Keratinocyte (primary cell): ENCODE data around the gene TRIM3. TPM values are rescaled to one million over a fixed set of nuclear protein-coding genes. Genes with fewer than 3 reads are reported as not detected.

Experiments
- DNase-seq: peaks from one replicate; pipeline ENCODE4 v3.0.0-alpha.2; 2011; ENCODE audit warnings: low read depth, missing footprints, low spot score
- FAIRE-seq: peaks from 2 replicates; lab custom pipeline; 2011; peaks lifted over from hg19 to GRCh38; lab: Jason Lieb, UNC
- H2AFZ ChIP-seq: 2 replicates; pipeline ENCODE4 v1.6.0; 2012; ENCODE audit warnings: low read length, control low read depth, inconsistent platforms; ENCODE audit not compliant: control insufficient read depth
- H3K27ac ChIP-seq: 2 replicates; pipeline ENCODE4 v1.5.1; 2011; ENCODE audit warnings: low read length; ENCODE audit not compliant: control insufficient read depth, insufficient read depth
- H3K27me3 ChIP-seq: 3 replicates; pipeline ENCODE4 v1.6.0; 2011; ENCODE audit warnings: low read length; ENCODE audit not compliant: control insufficient read depth, insufficient read depth; ENCODE audit errors: extremely low read depth
- H3K36me3 ChIP-seq, 2 experiments: 2 replicates in 1 of 2; 3 replicates in 1 of 2; pipeline ENCODE4 v1.5.1; 2011; ENCODE audit warnings: low read length in 2 of 2, mild to moderate bottlenecking in 1 of 2; ENCODE audit not compliant: control insufficient read depth in 2 of 2, insufficient read depth in 2 of 2; ENCODE audit errors: extremely low read depth in 1 of 2
- H3K4me1 ChIP-seq: 3 replicates; pipeline ENCODE4 v1.5.1; 2011; ENCODE audit warnings: low read length; ENCODE audit not compliant: control insufficient read depth, insufficient read depth; ENCODE audit errors: extremely low read depth
- H3K4me2 ChIP-seq: 3 replicates; pipeline ENCODE4 v1.6.0; 2011; ENCODE audit warnings: low read depth, low read length; ENCODE audit not compliant: control insufficient read depth, insufficient read depth; ENCODE audit errors: extremely low read depth
- H3K4me3 ChIP-seq, 3 experiments: fragments of 200-600 bp in 1 of 3; sonication (generic) in 1 of 3; 2 replicates in 2 of 3; 3 replicates in 1 of 3; pipeline ENCODE4 v1.5.1; 2011 to 2016; ENCODE audit warnings: low read length in 3 of 3, mild to moderate bottlenecking in 3 of 3, control low read depth in 2 of 3, inconsistent platforms in 1 of 3, low read depth in 1 of 3, mixed read lengths in 1 of 3, mixed run types in 1 of 3, moderate library complexity in 1 of 3; ENCODE audit not compliant: control insufficient read depth in 2 of 3, insufficient read depth in 2 of 3; ENCODE audit errors: extremely low read depth in 1 of 3
- H3K79me2 ChIP-seq: 2 replicates; pipeline ENCODE4 v1.6.0; 2012; ENCODE audit warnings: low read length; ENCODE audit not compliant: control insufficient read depth, insufficient read depth
- H3K9ac ChIP-seq: 3 replicates; pipeline ENCODE4 v1.6.0; 2011; ENCODE audit warnings: low read length; ENCODE audit not compliant: control insufficient read depth, insufficient read depth; ENCODE audit errors: extremely low read depth
- H3K9me1 ChIP-seq: 3 replicates; pipeline ENCODE4 v1.6.0; 2011; ENCODE audit warnings: low read length; ENCODE audit not compliant: control insufficient read depth, insufficient read depth; ENCODE audit errors: extremely low read depth
- H3K9me3 ChIP-seq: 2 replicates; pipeline ENCODE4 v1.5.1; 2012; ENCODE audit warnings: low read depth, low read length; ENCODE audit not compliant: control insufficient read depth
- H4K20me1 ChIP-seq: 3 replicates; pipeline ENCODE4 v1.6.0; 2011; ENCODE audit warnings: low read length; ENCODE audit not compliant: control insufficient read depth, insufficient read depth; ENCODE audit errors: extremely low read depth
- EZH2 ChIP-seq: IDR thresholded peaks from one replicate; pipeline ENCODE4 v1.6.1; 2012; ENCODE audit warnings: inconsistent platforms, mild to moderate bottlenecking, low read length, moderate library complexity
- dilution Hi-C: fragments of 300-500 bp; cut with MboI; formaldehyde crosslinking; loops from one replicate; pipeline ENCODE4 v1.7.0; 2020; ENCODE audit warnings: low sequenced_read_pairs; ENCODE audit not compliant: extremely low pct_ligation_motif_present
- polyA plus RNA-seq, 5 experiments: library from polyadenylated mRNA; depleted of rRNA in 3 of 5; stranded (reverse) in 3 of 5; stranded (forward) in 1 of 5; unstranded in 1 of 5; fragments of >200 nt; gene quantifications; 1 replicate in 1 of 5; 2 replicates in 3 of 5; 3 replicates in 1 of 5; pipeline versions ENCODE4 v1.2.1 to v1.2.3, GENCODE V29; 2011 to 2012; ENCODE audit warnings: missing spikeins in 2 of 5, low read depth in 1 of 5, low replicate concordance in 1 of 5
- TF ChIP-seq, protein P1 (sequence below), 3 experiments: IDR thresholded peaks in 1 of 3; conservative IDR thresholded peaks in 1 of 3; optimal IDR thresholded peaks in 1 of 3; 2 replicates in 2 of 3; 3 replicates in 1 of 3; pipeline versions ENCODE3 to v1.5.1; 2011; ENCODE audit warnings: low read length in 3 of 3, mild to moderate bottlenecking in 3 of 3, moderate library complexity in 2 of 3, control low read depth in 1 of 3, inconsistent platforms in 1 of 3; ENCODE audit not compliant: insufficient read depth in 2 of 3; ENCODE audit errors: extremely low read depth in 1 of 3

Gene TRIM3
- polyA plus RNA-seq, 1 donor (not counting 4 experiments of a cell fraction or from before 2014, with no cell fraction given) = 10.3 TPM

GRCh38 chr11:6413791-6414201, 59.9 kb downstream of the TRIM3 start:
- no peak for TF ChIP-seq EZH2
- TF ChIP-seq, protein P1, sequence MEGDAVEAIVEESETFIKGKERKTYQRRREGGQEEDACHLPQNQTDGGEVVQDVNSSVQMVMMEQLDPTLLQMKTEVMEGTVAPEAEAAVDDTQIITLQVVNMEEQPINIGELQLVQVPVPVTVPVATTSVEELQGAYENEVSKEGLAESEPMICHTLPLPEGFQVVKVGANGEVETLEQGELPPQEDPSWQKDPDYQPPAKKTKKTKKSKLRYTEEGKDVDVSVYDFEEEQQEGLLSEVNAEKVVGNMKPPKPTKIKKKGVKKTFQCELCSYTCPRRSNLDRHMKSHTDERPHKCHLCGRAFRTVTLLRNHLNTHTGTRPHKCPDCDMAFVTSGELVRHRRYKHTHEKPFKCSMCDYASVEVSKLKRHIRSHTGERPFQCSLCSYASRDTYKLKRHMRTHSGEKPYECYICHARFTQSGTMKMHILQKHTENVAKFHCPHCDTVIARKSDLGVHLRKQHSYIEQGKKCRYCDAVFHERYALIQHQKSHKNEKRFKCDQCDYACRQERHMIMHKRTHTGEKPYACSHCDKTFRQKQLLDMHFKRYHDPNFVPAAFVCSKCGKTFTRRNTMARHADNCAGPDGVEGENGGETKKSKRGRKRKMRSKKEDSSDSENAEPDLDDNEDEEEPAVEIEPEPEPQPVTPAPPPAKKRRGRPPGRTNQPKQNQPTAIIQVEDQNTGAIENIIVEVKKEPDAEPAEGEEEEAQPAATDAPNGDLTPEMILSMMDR (optimal IDR thresholded peaks at IDR 0.05 in 1 of 3, IDR thresholded peaks at IDR 0.05 in 1 of 3, conservative IDR thresholded peaks at IDR 0.05 in 1 of 3; ENCODE audit: extremely low read depth in 1 of 3, insufficient read depth in 2 of 3, low read length in 3 of 3) = no peak
- Histone ChIP-seq H3K27me3 (peaks cover 6% of the 10 kb centered on the region), H3K79me2 (no peaks in the 10 kb centered on the region), H3K9ac (no peak overlapping the region), H3K4me3 (no peak overlapping the region), H4K20me1 (no peaks in the 10 kb centered on the region), H2AFZ (no peak overlapping the region), H3K9me3 (no peaks in the 10 kb centered on the region), H3K4me2 (no peak overlapping the region), H3K4me1 (peaks cover 3% of the 10 kb centered on the region), H3K9me1 (no peaks in the 10 kb centered on the region), H3K36me3 (no peaks in the 10 kb centered on the region), H3K27ac (no peak overlapping the region)
- no peak for DNase-seq
- dilution Hi-C loops = no loop called here
- no peak for FAIRE-seq

DNA sequence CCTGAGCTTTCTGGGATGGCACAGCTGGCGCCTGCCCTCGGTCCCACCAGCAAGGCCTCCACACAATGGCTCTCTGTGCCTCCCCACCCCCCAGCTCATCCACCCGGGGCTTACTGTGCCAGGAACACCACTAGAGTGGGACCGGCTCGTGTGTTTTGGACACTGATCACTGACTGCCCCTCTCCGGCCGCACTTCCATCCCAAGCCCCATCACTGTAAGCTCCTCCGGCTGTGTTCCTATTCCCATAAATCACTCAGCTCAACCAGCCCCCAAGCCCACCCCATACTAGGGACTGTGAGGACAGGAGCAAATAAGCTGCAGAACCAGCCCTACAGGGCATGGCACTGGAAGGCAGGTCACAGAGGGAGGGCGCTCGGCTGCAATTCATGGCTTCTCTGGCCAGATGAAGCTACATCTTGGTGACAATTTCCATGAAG, 62.1 kb downstream of the TRIM3 start:
- no peaks in the 10 kb centered on the region for H3K27me3 ChIP-seq
- no peaks in the 10 kb centered on the region for H3K4me1 ChIP-seq
- dilution Hi-C loops = no loop called here

More for the DNA sequence above, 62.1 kb downstream of the TRIM3 start:
- Histone ChIP-seq H3K9ac (no peak overlapping the region), H3K79me2 (no peaks in the 10 kb centered on the region), H3K9me1 (no peaks in the 10 kb centered on the region), H3K9me3 (no peaks in the 10 kb centered on the region), H3K4me3 (no peak overlapping the region), H3K36me3 (no peaks in the 10 kb centered on the region), H4K20me1 (no peaks in the 10 kb centered on the region), H3K4me2 (no peak overlapping the region), H3K27ac (no peak overlapping the region), H2AFZ (no peak overlapping the region)
- FAIRE-seq (no peak), DNase-seq (no peak)
- TF ChIP-seq, protein P1 (optimal IDR thresholded peaks at IDR 0.05 in 1 of 3, IDR thresholded peaks at IDR 0.05 in 1 of 3, conservative IDR thresholded peaks at IDR 0.05 in 1 of 3; ENCODE audit: extremely low read depth in 1 of 3, insufficient read depth in 2 of 3, low read length in 3 of 3) = no peak
- no peak for TF ChIP-seq EZH2
